ENCODE measurements around the gene SLC6A18.

DNA sequence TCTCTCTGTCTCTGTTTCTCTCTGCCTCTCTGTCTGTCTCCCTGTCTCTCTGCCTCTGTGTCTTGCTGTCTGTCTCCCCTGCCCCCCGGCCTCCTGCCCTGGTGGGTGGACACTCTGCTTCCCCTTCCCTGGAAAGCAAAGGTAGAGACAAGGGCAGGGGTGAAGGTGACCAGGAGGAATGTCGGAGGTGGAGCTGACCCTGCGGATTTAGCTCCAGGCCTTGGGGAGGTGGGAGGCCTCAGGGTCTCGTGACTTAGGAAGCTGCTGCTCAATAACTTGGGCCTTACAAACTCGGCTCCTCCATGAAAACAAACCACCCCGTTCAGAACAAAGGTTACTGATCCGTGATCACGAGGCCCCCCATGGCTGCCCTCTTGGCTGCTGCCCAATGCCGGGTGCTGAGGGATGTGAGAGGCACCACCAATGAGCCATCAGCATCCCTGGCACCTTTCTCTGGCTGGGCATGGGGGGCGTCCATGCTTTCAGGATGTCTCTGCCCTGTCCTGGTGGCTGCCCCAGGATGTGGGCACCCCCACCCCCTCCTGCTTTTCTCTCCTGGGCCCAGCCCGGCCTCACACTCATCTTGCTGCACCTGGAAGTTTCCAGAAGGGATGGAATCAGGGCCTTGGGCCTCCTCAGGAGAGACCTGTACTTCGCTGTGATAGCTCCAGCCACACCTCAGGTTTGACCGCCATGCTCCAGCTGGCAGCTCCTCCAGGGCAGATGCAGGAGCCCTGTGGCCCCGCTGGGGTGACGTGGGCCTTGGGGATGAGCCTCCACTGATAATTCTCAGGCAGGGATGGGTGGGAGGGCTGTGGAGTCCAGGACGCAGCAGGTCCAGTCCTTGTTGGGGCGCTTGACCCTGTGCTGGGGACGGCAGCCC, 38.6 kb upstream of the SLC6A18 start:
- TF ChIP-seq CTCF (optimal IDR thresholded peaks at IDR 0.05 in 1 of 3, IDR thresholded peaks at IDR 0.05 in 1 of 3, conservative IDR thresholded peaks at IDR 0.05 in 1 of 3; ENCODE audit: extremely low read depth in 1 of 3, insufficient read depth in 2 of 3, low read length in 3 of 3): no peak
- TF ChIP-seq EZH2 (IDR thresholded peaks at IDR 0.05; ENCODE audit: low read length): no peak
